ENCODE measurements around the gene STARD3.

STARD3 gene

DNA sequence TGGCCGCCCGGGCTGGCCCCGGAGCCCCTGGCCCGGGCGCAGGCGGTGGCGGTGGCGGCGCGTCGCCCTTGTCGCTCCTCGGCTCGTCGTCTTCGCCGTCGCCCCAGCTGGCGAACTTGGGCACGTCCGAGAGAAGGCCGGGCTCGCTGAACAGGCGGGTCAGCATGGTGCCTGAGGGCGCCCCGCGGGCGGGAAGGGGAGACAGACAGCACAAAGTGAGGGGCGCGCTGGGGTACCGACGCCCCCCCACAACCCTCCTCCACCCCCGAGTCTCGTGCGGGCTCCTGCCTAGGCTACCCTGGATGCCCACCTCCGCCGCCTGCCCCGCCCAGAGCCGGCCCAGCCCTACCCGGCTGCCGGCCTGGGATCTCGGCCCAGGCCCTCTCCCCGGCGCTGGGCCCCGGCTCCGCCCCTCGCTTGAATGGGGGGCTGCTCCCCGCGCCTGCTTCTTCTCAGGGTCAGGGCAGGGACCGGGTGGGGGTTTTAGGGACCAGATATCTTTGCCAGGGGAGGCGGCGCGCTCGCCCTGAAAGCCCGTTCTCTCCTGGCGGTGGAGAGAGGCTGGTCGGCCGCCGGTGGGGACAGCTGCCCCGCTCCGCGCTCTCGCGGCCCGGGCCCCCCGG lies 30.4 kb upstream of the STARD3 start:
- TF ChIP-seq POLR2AphosphoS5 (IDR thresholded peaks at IDR 0.05; ENCODE audit: low read depth, low read length) (no peak), POLR2A (IDR thresholded peaks at IDR 0.05; ENCODE audit: low read depth, low read length) (no peak), TAF1 (IDR thresholded peaks at IDR 0.05; ENCODE audit: borderline replicate concordance, low read depth, low read length) (no peak)
- FAIRE-seq (no peak), DNase-seq (ENCODE audit: insufficient read length) (no peak)

DNA sequence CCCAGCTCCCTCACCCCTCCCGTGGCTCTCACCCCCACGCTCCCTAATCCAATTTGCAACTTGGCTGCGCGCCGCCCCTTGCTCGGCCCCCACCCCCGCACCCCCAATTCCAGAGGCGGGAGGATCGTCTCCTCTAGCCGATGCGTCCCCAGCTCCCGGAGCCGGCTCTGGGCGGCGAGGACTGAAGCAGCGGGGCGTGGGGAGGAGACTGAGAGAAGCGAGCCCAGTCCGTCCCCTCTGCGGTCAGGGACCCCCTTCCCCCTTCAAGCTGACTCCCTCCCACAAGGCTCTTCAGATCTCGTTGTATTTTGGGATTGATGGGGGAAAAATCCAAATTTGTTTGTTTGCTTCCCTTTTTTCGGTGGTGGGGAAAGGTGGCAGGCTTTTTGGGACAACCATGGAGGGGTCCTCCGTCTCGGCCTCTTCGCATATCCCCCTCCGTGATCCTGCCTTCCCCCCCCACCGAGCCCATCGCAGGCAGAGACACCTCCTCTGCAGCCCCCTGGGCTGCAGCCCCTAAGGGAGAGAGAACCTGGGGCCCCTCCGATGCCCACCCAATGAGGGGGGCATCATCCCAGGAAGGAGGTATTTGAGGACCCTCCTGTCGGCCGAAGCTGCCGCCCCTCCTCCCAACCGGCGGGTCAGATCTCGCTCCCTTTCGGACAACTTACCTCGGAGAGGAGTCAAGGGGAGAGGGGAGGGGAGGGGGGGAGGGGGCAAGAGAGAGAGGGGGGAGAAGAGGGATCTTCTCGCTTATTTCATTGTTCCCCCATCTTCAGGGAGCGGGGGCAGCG lies 29.7 kb upstream of the STARD3 start:
- TF ChIP-seq TAF1 (IDR thresholded peaks at IDR 0.05; ENCODE audit: borderline replicate concordance, low read depth, low read length) (no peak), POLR2AphosphoS5 (IDR thresholded peaks at IDR 0.05; ENCODE audit: low read depth, low read length) (no peak), POLR2A (IDR thresholded peaks at IDR 0.05; ENCODE audit: low read depth, low read length) (no peak)
- FAIRE-seq: no peak
- no peak for DNase-seq (ENCODE audit: insufficient read length)

DNA sequence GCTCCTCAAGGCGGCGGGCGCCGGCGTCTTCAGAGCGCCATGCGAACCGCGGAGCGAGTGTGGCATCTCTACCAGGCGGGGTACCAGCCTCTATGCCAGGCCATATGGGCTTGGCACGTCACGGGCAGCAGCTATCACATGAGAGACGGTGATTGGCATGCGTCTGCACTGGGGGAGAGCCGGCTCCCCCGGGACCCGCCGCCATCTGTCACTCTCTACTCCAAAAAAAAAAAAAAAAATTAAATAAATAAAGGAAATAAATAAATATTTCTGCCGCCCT lies 29.2 kb upstream of the STARD3 start, which contains the start of gene NEUROD2:
Gene NEUROD2, minus strand, starts transcription at position 70 of the 280 bp plus-strand sequence. CDS start 1,321 bp downstream, outside the sequence.
- no peak for TF ChIP-seq POLR2A (IDR thresholded peaks at IDR 0.05; ENCODE audit: low read depth, low read length)
- TF ChIP-seq POLR2AphosphoS5 (IDR thresholded peaks at IDR 0.05; ENCODE audit: low read depth, low read length): no peak
- no peak for TF ChIP-seq TAF1 (IDR thresholded peaks at IDR 0.05; ENCODE audit: borderline replicate concordance, low read depth, low read length)
- DNase-seq (ENCODE audit: insufficient read length) (no peak), FAIRE-seq (no peak)

DNA sequence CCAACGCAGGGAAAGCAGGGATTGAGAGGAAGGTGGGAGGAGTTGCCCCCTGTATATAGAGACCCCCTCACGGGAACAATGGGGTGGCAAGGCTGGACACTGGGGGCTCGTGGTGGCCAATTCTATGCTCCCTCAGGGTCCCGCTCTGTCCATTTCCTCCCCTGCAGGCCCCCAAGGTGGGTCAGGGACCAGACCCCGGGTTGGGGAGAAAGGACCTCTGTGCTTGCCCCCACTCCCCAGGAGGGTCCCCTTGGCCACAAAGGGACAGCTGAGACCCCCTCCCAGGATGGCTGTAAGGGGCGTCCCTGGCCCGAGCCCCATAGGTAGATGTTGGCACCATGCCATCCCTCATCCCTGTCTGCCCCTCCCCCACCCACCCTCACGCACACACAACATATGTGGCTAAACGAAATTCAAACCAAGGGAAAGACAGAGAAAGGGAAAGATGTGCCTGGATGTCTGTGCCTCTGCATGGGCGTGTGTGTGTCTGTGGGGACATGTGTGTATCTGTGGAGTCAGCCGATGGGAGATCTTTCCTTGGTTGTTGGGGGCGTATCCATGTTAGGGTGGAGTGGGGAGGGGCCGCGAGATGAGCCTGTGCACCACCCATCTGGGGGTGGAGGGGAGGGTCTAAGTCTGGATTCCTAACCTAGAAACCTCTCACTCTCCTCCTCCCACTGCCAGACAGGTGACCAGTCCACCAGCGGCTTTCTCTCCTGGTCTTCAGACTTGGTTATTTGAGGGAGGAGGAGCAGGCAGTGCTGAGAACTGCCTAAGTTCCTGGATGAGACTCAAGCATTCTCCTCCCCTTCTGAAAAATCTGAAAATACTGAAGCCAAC lies 28.6 kb upstream of the STARD3 start:
- DNase-seq (ENCODE audit: insufficient read length) (no peak), FAIRE-seq (no peak)
- TF ChIP-seq POLR2A (IDR thresholded peaks at IDR 0.05; ENCODE audit: low read depth, low read length): no peak
- no peak for TF ChIP-seq POLR2AphosphoS5 (IDR thresholded peaks at IDR 0.05; ENCODE audit: low read depth, low read length)
- TF ChIP-seq TAF1 (IDR thresholded peaks at IDR 0.05; ENCODE audit: borderline replicate concordance, low read depth, low read length): no peak

DNA sequence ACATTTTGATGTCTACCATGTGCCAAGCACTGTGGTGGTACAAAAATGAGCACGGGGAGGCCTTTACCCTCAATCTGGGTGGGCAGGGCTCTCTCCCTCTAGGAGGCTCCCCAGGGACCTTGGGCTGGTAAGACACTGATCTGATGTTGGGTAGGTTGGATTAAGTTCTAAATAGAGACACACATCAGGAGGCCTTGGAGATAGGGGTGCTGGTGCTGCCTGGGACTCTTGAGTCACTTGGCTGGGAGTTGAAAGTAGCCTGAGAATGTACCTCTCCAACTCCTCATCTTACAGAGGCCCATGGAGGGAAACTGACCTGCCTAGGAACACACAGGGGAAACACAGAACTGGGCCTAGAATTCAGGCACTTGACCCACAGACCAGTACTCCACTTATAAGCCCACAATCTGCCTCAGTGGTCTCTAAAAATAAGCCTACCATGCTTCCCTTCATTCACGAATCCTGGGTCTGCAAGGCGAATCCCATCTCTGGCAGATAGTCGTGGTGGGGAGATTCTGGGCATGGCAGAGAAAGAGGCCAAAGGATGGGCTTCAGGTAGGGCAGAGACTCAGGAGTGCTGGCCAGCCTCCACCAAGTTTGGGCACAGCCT lies 27.4 kb upstream of the STARD3 start:
- TF ChIP-seq POLR2AphosphoS5 (IDR thresholded peaks at IDR 0.05; ENCODE audit: low read depth, low read length) (no peak), POLR2A (IDR thresholded peaks at IDR 0.05; ENCODE audit: low read depth, low read length) (no peak), TAF1 (IDR thresholded peaks at IDR 0.05; ENCODE audit: borderline replicate concordance, low read depth, low read length) (no peak)
- no peak for DNase-seq (ENCODE audit: insufficient read length)
- FAIRE-seq: no peak

DNA sequence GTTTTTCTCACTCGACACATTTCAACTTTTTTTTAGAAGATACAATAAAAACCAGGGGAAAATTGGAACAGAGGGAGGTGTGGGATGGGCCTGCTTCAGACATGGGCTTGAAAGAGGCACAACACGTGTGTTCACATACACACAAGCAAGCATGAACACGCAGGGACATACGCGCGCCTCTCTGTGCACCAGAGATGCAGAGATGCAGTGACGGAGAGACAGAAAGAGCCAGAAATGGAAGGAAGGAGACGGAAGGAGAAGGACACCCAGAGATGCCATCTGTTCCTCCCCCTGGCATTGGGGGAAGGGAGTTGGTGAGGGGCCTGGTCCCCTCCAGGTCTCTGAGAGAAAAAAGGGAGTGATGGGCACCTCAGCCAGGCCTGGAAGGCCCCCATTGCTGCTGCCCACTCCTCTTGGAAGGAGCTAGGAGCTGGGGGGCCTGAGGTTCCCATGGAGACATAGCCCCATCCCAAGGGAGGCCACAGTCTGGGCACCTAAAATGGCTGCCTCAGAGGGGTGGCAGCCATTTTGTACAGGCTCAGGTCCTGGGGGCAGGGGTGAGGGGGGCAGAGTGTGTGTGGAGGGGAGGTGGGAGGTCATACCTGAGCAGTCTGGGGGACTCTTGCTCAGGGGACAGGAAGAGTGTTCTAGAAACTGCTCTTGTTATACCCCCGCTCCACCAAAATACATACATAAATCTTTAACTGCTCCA lies 25.4 kb upstream of the STARD3 start:
- no peak for FAIRE-seq
- TF ChIP-seq POLR2A (IDR thresholded peaks at IDR 0.05; ENCODE audit: low read depth, low read length) (no peak), TAF1 (IDR thresholded peaks at IDR 0.05; ENCODE audit: borderline replicate concordance, low read depth, low read length) (no peak), POLR2AphosphoS5 (IDR thresholded peaks at IDR 0.05; ENCODE audit: low read depth, low read length) (no peak)
- DNase-seq (ENCODE audit: insufficient read length): no peak

DNA sequence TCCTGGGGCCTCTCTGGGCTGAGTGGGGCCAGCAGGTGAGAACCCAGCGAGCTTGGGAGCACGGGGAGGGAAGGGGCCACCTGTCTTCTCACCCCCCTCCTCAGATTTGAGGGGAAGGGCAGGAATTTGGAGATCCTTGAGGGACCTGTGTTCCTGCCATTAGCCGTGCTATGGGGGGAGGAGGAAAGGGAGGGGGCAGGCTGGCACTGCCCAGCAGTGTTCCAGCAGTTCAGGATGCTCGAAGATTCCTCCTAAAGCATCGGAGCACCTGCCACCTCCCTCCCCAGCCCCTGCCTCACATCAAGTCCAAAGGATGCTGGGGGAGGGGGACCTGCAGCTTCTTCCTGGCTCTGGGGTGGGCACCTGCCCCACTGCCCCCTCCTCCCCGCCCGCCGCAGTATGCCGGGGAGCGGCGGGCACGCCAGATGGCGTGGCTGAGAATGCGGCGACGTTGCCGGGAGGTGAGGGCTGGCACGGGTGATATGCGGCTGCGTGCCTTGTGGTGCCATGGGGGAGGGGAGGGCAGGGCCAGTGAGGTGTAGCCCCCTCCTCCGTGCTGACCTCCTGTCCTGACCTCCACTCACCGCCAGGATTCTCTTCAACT lies 24.6 kb upstream of the STARD3 start:
- TF ChIP-seq POLR2A (IDR thresholded peaks at IDR 0.05; ENCODE audit: low read depth, low read length): no peak
- no peak for TF ChIP-seq POLR2AphosphoS5 (IDR thresholded peaks at IDR 0.05; ENCODE audit: low read depth, low read length)
- TF ChIP-seq TAF1 (IDR thresholded peaks at IDR 0.05; ENCODE audit: borderline replicate concordance, low read depth, low read length): no peak
- FAIRE-seq: no peak
- DNase-seq (ENCODE audit: insufficient read length): no peak

DNA sequence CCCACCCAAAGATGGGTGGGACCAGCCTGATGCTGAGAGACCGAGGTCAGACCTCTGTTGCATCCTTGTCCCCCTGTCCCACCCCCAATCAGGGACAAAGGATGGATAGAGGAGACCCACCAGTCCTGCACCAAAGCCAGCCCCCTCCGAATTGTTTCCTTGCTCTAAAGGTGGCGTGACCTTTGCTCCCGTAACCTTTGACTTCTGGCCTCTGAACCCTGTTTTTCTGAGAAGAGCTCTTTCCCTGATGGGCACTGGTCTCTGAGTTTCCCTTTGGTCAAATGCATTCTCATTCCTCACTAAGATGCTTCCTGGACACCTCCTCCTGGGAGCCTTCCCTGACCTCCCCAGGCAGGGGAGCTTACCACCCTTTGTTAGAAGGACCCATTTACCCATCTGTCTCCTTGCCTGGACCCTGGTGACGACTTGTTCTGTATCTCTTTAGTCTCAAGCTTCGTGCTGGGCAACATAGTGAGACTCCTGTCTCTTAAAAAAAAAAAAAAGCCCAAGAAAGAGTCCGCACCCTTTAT lies 23.9 kb upstream of the STARD3 start:
- TF ChIP-seq POLR2AphosphoS5 (IDR thresholded peaks at IDR 0.05; ENCODE audit: low read depth, low read length) (no peak), TAF1 (IDR thresholded peaks at IDR 0.05; ENCODE audit: borderline replicate concordance, low read depth, low read length) (no peak), POLR2A (IDR thresholded peaks at IDR 0.05; ENCODE audit: low read depth, low read length) (no peak)
- FAIRE-seq: no peak
- no peak for DNase-seq (ENCODE audit: insufficient read length)

DNA sequence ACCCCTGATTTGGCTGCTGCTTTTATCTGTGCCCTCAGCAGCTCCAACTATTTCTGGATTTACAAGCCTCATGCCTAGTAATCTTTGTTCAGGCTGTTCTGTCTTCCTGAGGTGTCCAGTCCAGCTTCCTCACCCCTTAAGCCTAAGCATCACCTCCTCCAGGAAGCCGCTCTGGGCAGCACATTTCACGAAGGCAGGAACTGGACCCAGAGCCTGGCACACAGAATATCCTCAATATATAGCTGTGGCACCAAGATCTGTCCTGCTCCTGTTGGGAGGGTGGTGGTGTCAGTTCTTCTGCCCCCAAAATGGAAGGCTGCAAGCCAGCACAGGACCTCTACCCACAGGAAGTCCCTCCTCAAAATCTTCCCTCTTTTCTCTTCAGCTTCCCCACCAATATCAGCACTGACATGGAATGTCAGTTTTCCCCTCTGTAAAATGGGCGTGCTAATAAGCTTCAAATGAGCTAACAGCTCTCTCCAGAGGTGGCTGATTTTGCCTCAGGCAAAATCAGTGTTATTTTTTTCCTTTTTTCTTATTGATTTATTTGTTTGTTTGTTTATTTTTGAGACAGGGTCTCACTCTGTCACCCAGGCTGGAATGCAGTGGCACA lies 22.3 kb upstream of the STARD3 start:
- TF ChIP-seq POLR2AphosphoS5 (IDR thresholded peaks at IDR 0.05; ENCODE audit: low read depth, low read length) (no peak), POLR2A (IDR thresholded peaks at IDR 0.05; ENCODE audit: low read depth, low read length) (no peak), TAF1 (IDR thresholded peaks at IDR 0.05; ENCODE audit: borderline replicate concordance, low read depth, low read length) (no peak)

DNA sequence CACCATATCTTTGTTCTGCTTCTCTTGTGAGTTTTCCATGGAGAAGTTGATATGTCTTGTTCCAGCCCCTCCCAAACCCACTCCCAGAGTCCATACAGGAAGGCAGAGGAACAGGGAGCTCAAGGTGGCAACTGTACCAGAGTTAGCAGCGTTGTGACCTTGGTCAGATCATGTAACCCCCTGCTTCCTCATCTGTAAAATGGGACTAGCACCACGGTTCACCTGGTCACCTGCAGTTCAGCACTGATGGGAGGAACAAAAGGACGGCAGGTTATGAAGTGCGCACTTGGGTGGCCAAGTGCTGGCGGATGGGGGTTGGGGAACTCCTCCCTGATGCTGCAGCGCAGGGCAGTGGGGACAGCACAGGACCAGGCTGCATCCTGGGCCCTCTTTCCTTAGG lies 21.5 kb upstream of the STARD3 start:
- DNase-seq (ENCODE audit: insufficient read length) (no peak), FAIRE-seq (no peak)
- TF ChIP-seq POLR2A (IDR thresholded peaks at IDR 0.05; ENCODE audit: low read depth, low read length): no peak
- no peak for TF ChIP-seq POLR2AphosphoS5 (IDR thresholded peaks at IDR 0.05; ENCODE audit: low read depth, low read length)
- TF ChIP-seq TAF1 (IDR thresholded peaks at IDR 0.05; ENCODE audit: borderline replicate concordance, low read depth, low read length): no peak

More for the DNA sequence above, 22.3 kb upstream of the STARD3 start:
- no peak for FAIRE-seq
- DNase-seq (ENCODE audit: insufficient read length): no peak

Measured in GM12892 (cell line).